GM12878 (cell line): Measurements from ENCODE around the gene SLC3A2. TPM values are rescaled to one million over a fixed set of nuclear protein-coding genes. Genes with fewer than 3 reads are reported as not detected.

Source experiments
- ATAC-seq: fragments of 200-7000 bp; cut with Tn5 transposase; 3 replicates; pipeline ENCODE4 v1.9.1; 2020; ENCODE audit warnings: mild to moderate bottlenecking, moderate library complexity
- BruUV-seq: library from RNA; stranded (reverse); fragments of 400-500 nt; replicated peaks from 2 replicates; lab custom pipeline; 2021; lab: Mats Ljungman, UMichigan
- CTCF ChIA-PET: fragments of 300-600 bp; sonication (Branson Sonifier 250); formaldehyde crosslinking; extraction: SDS; loops from one replicate; lab custom pipeline; 2021; ENCODE audit warnings: inconsistent platforms; lab: Yijun Ruan, JAX
- POLR2A ChIA-PET: fragments of 350-600 bp; formaldehyde crosslinking; extraction: SDS; loops from one replicate; lab custom pipeline; 2021; ENCODE audit warnings: inconsistent platforms; lab: Charles Lee
- RAD21 ChIA-PET: fragments of 300-600 bp; sonication (Branson Sonifier 250); formaldehyde crosslinking; loops from one replicate; lab custom pipeline; 2023; ENCODE audit warnings: antibody characterized with exemption; ENCODE audit not compliant: unreplicated experiment; lab: Charles Lee
- SMC1A ChIA-PET: fragments of 300-600 bp; sonication (Branson Sonifier 250); formaldehyde crosslinking; loops from one replicate; lab custom pipeline; 2023; ENCODE audit not compliant: unreplicated experiment, uncharacterized antibody; lab: Charles Lee
- DNase-seq: peaks from one replicate; pipeline ENCODE4 v3.0.0-alpha.2; 2011; ENCODE audit warnings: low read depth, low spot score
- FAIRE-seq: peaks from 3 replicates; lab custom pipeline; 2011; peaks lifted over from hg19 to GRCh38; lab: Jason Lieb, UNC
- H2AFZ ChIP-seq: 2 replicates; pipeline ENCODE4 v1.6.0; 2011; ENCODE audit warnings: low read depth, low read length, control low read depth; ENCODE audit not compliant: control insufficient read depth
- H3K27ac ChIP-seq: 2 replicates; pipeline ENCODE4 v1.5.1; 2011; ENCODE audit warnings: control low read depth; ENCODE audit not compliant: control insufficient read depth, insufficient read depth
- H3K27me3 ChIP-seq, 2 experiments: replicated peaks in 1 of 2; 2 replicates each; pipeline versions ENCODE4 v1.6.0 to v1.6.1; 2011; ENCODE audit warnings: low read length in 1 of 2; ENCODE audit not compliant: control insufficient read depth in 2 of 2, insufficient read depth in 2 of 2
- H3K36me3 ChIP-seq, 2 experiments: 2 replicates each; pipeline ENCODE4 v1.5.1; 2011; ENCODE audit warnings: low read length in 1 of 2; ENCODE audit not compliant: control insufficient read depth in 2 of 2, insufficient read depth in 2 of 2
- H3K4me1 ChIP-seq: 2 replicates; pipeline ENCODE4 v1.6.1; 2011; ENCODE audit warnings: mild to moderate bottlenecking, low read length, moderate library complexity, mixed read lengths; ENCODE audit not compliant: control insufficient read depth, insufficient read depth
- H3K4me2 ChIP-seq: 2 replicates; pipeline ENCODE4 v1.6.0; 2011; ENCODE audit warnings: control low read depth; ENCODE audit not compliant: control insufficient read depth, insufficient read depth
- H3K4me3 ChIP-seq: fragments of 200-600 bp; sonication (generic); 2 replicates; pipeline ENCODE4 v1.5.1; 2016
- H3K79me2 ChIP-seq: 2 replicates; pipeline ENCODE4 v1.6.0; 2011; ENCODE audit warnings: low read length; ENCODE audit not compliant: control insufficient read depth, insufficient read depth
- H3K9ac ChIP-seq: 2 replicates; pipeline ENCODE4 v1.8.0; 2011; ENCODE audit warnings: low read length, control low read depth, mixed read lengths; ENCODE audit not compliant: control insufficient read depth, insufficient read depth
- H3K9me3 ChIP-seq: replicated peaks from 3 replicates; pipeline ENCODE4 v1.5.1; 2011; ENCODE audit warnings: mild to moderate bottlenecking, low read length; ENCODE audit not compliant: control insufficient read depth, insufficient read depth
- H4K20me1 ChIP-seq: 2 replicates; pipeline ENCODE4 v1.6.0; 2011; ENCODE audit not compliant: control insufficient read depth, insufficient read depth
- ATF7 ChIP-seq: fragments of 450-650 bp; IDR thresholded peaks from 2 replicates; pipeline ENCODE4 v1.6.1; 2016; ENCODE audit warnings: low read depth, mild to moderate bottlenecking
- BCL11A ChIP-seq: IDR thresholded peaks from 2 replicates; pipeline ENCODE4 v1.6.1; 2011; ENCODE audit warnings: low read depth, low read length
- CTCF ChIP-seq, 3 experiments: IDR thresholded peaks in 2 of 3; conservative IDR thresholded peaks in 1 of 3; 2 replicates each; pipeline ENCODE4 v1.5.1; 2011; ENCODE audit warnings: low read depth in 3 of 3, low read length in 3 of 3, mild to moderate bottlenecking in 3 of 3, control low read depth in 2 of 3, moderate library complexity in 2 of 3, inconsistent platforms in 1 of 3, mixed read lengths in 1 of 3; ENCODE audit not compliant: control insufficient read depth in 2 of 3, insufficient read depth in 1 of 3; ENCODE audit errors: extremely low read depth in 1 of 3
- E4F1 ChIP-seq: fragments of 450-650 bp; IDR thresholded peaks from 2 replicates; pipeline ENCODE4 v1.6.1; 2018; ENCODE audit warnings: borderline replicate concordance, mild to moderate bottlenecking; ENCODE audit not compliant: partially characterized antibody
- EGR1 ChIP-seq, 2 experiments: IDR thresholded peaks; 1 replicate in 1 of 2; 2 replicates in 1 of 2; pipeline ENCODE4 v1.6.1; 2011 to 2012; ENCODE audit warnings: low read depth in 2 of 2, low read length in 2 of 2, borderline replicate concordance in 1 of 2, mild to moderate bottlenecking in 1 of 2, moderate library complexity in 1 of 2
- FOXM1 ChIP-seq: IDR thresholded peaks from 2 replicates; pipeline ENCODE4 v1.6.1; 2012; ENCODE audit warnings: low read depth, mild to moderate bottlenecking, inconsistent platforms, low read length, moderate library complexity
- HDAC2 ChIP-seq: fragments of 200-600 bp; sonication (generic); IDR thresholded peaks from 2 replicates; pipeline ENCODE4 v1.6.1; 2017
- IRF3 ChIP-seq: fragments of 450-650 bp; IDR thresholded peaks from 2 replicates; pipeline ENCODE4 v1.6.1; 2014; ENCODE audit warnings: mild to moderate bottlenecking
- NBN ChIP-seq: fragments of 450-650 bp; IDR thresholded peaks from 2 replicates; pipeline ENCODE4 v1.6.1; 2016
- NFIC ChIP-seq: IDR thresholded peaks from 2 replicates; pipeline ENCODE4 v1.6.1; 2012; ENCODE audit warnings: low read depth, mild to moderate bottlenecking, inconsistent platforms, low read length, moderate library complexity
- POU2F2 ChIP-seq: IDR thresholded peaks from 3 replicates; pipeline ENCODE4 v1.6.1; 2011; ENCODE audit warnings: low read depth, mild to moderate bottlenecking, low read length, borderline replicate concordance
- RB1 ChIP-seq: fragments of 450-650 bp; formaldehyde crosslinking; IDR thresholded peaks from 2 replicates; pipeline ENCODE4 v1.6.1; 2017; ENCODE audit warnings: mild to moderate bottlenecking, borderline replicate concordance
- SIX5 ChIP-seq: IDR thresholded peaks from 2 replicates; pipeline ENCODE4 v1.6.1; 2011; ENCODE audit warnings: mild to moderate bottlenecking, low read depth, low read length, moderate library complexity; ENCODE audit not compliant: severe bottlenecking
- SPI1 ChIP-seq: IDR thresholded peaks from 2 replicates; pipeline ENCODE4 v1.6.1; 2011; ENCODE audit warnings: low read depth, mild to moderate bottlenecking, low read length, moderate library complexity, borderline replicate concordance; ENCODE audit not compliant: insufficient read depth
- TCF7 ChIP-seq: IDR thresholded peaks from 2 replicates; pipeline ENCODE4 v1.6.1; 2014; ENCODE audit warnings: antibody characterized with exemption, borderline replicate concordance
- USF1 ChIP-seq: IDR thresholded peaks from 2 replicates; pipeline ENCODE4 v1.6.1; 2011; ENCODE audit warnings: borderline replicate concordance, low read depth, mild to moderate bottlenecking, moderate library complexity, mixed read lengths, low read length; ENCODE audit not compliant: insufficient read depth; ENCODE audit errors: extremely low read length
- YY1 ChIP-seq: IDR thresholded peaks from 2 replicates; pipeline ENCODE4 v1.6.1; 2011; ENCODE audit warnings: low read depth, mild to moderate bottlenecking, low read length
- ZNF24 ChIP-seq: fragments of 450-650 bp; IDR thresholded peaks from 2 replicates; pipeline ENCODE4 v1.6.1; 2017; ENCODE audit warnings: antibody characterized with exemption, mild to moderate bottlenecking
- WGBS: methylation state at CpG from one replicate; pipeline ENCODE4 v1.1.6; 2016; ENCODE audit warnings: low lambda C conversion rate; ENCODE audit not compliant: insufficient replicate concordance, insufficient coverage; ENCODE audit errors: missing lambda C conversion rate; 5-methylcytosine and 5-hydroxymethylcytosine counted together
- in situ Hi-C: fragments of 300-500 bp; cut with MboI; formaldehyde crosslinking; loops from 9 replicates; pipeline ENCODE4 v1.14.3; 2018; ENCODE audit warnings: mixed read lengths
- intact Hi-C: fragments of 100-400 bp; cut with micrococcal nuclease; formaldehyde crosslinking; loops from one replicate; pipeline ENCODE4 v1.14.2; 2022; ENCODE audit not compliant: unreplicated experiment
- polyA plus RNA-seq, 11 experiments: library from polyadenylated mRNA; depleted of rRNA in 4 of 11; unstranded in 6 of 11; stranded (reverse) in 5 of 11; fragments of >200 nt; fragmentation: Nextera tagmentation in 4 of 11; fragmentation: Illumina TruSeq in 1 of 11; extraction: Ambion mirVana in 4 of 11; extraction: Trizol in 1 of 11; gene quantifications; 1 replicate in 1 of 11; 2 replicates in 10 of 11; pipeline versions ENCODE4 v1.2.1 to v1.2.3, GENCODE V29; 2011 to 2016; ENCODE audit warnings: inconsistent platforms in 2 of 11, missing spikeins in 2 of 11, low read depth in 1 of 11
- total RNA-seq, 4 experiments: library from RNA; depleted of rRNA in 3 of 4; stranded (reverse); fragments of >200 nt in 3 of 4; fragmentation: Illumina TruSeq in 1 of 4; extraction: Trizol in 1 of 4; gene quantifications; 2 replicates each; pipeline versions ENCODE4 v1.2.1 to v1.2.3, GENCODE V29; 2013 to 2021

The SLC3A2 gene
- total and polyA plus RNA-seq, 10 of the 15 experiments (the other 5 are each of a cell fraction or from before 2014, with no cell fraction given): 6.9 to 158 (median 106) TPM

GRCh38 chr11:62930157-62930556 is 49.5 kb downstream of the SLC3A2 start (continued):
- TF ChIP-seq SPI1 (no peak), YY1 (no peak)

GRCh38 chr11:62930666-62931065 is 50.0 kb downstream of the SLC3A2 start:
- Histone ChIP-seq H3K9ac (no peak overlapping the region), H2AFZ (no peak overlapping the region), H3K4me2 (no peak overlapping the region), H3K4me3 (no peak overlapping the region), H3K9me3 (no peaks in the 10 kb centered on the region), H4K20me1 (no peaks in the 10 kb centered on the region), H3K79me2 (no peaks in the 10 kb centered on the region), H3K4me1 (peaks cover under 1% of the 10 kb centered on the region; the same call in 1 of the 2 replicates), H3K36me3 (no peaks in the 10 kb centered on the region), H3K27me3 (peaks cover 10 to 11% of the 10 kb centered on the region in 2 experiments), H3K27ac (no peak overlapping the region)
- ChIA-PET POLR2A (no interaction called here), SMC1A (no interaction called here), CTCF (interaction anchor here (0.6 to 1.5 kb wide), 5 partner anchors 11 to 443 kb away, joined by 3 to 4 read pairs (median 3); no protein-coding TSS in a partner anchor), RAD21 (no interaction called here)
- DNase-seq (no peak), FAIRE-seq (no peak), ATAC-seq (no peak)
- intact Hi-C loops (no loop called here), in situ Hi-C loops (no loop called here)
- no TSS peak for BruUV-seq
- 8% methylated on average over 1 of the region's 1 CpG for WGBS
- no peak for TF ChIP-seq USF1
- TF ChIP-seq EGR1 (IDR thresholded peaks at IDR 0.05; ENCODE audit: borderline replicate concordance in 1 of 2, low read depth in 2 of 2, low read length in 2 of 2): no peak
- TF ChIP-seq E4F1: no peak
- TF ChIP-seq ZNF24: no peak
- no peak for TF ChIP-seq BCL11A
- TF ChIP-seq NFIC: no peak
- no peak for TF ChIP-seq POU2F2
- no peak for TF ChIP-seq RB1
- TF ChIP-seq SIX5: no peak
- no peak for TF ChIP-seq IRF3
- no peak for TF ChIP-seq CTCF (IDR thresholded peaks at IDR 0.05 in 2 of 3, conservative IDR thresholded peaks at IDR 0.05 in 1 of 3; ENCODE audit: control insufficient read depth in 2 of 3, extremely low read depth in 1 of 3, insufficient read depth in 1 of 3, low read depth in 3 of 3, low read length in 3 of 3)
- no peak for TF ChIP-seq TCF7
- no peak for TF ChIP-seq NBN
- TF ChIP-seq FOXM1: no peak
- TF ChIP-seq HDAC2: no peak
- TF ChIP-seq ATF7: no peak
